Neural progenitor cell (in vitro differentiated cells): ENCODE results near the gene MRNIP. TPM values are rescaled to one million over a fixed set of nuclear protein-coding genes. Genes with fewer than 3 reads are reported as not detected.

Experiments used
- DNase-seq: peaks from one replicate; pipeline ENCODE4 v3.0.0-alpha.2; 2016; ENCODE audit warnings: low spot score
- H2AFZ ChIP-seq: fragments of 200-600 bp; sonication (generic); replicated peaks from 2 replicates; pipeline ENCODE4 v1.6.1; 2016; ENCODE audit warnings: antibody characterized with exemption
- H3F3A ChIP-seq: fragments of 200-600 bp; sonication (generic); 2 replicates; pipeline ENCODE4 v1.6.1; 2016; ENCODE audit warnings: antibody characterized with exemption, low read depth
- H3K27ac ChIP-seq: fragments of 200-600 bp; sonication (generic); 2 replicates; pipeline ENCODE4 v1.5.1; 2016; ENCODE audit warnings: mild to moderate bottlenecking
- H3K27me3 ChIP-seq: fragments of 200-600 bp; sonication (generic); 2 replicates; pipeline ENCODE4 v1.6.1; 2016; ENCODE audit warnings: mild to moderate bottlenecking, moderate library complexity
- H3K36me3 ChIP-seq: fragments of 200-600 bp; sonication (generic); 2 replicates; pipeline ENCODE4 v1.5.1; 2016
- H3K4me1 ChIP-seq: fragments of 200-600 bp; sonication (generic); 2 replicates; pipeline ENCODE4 v1.6.1; 2016; ENCODE audit warnings: mixed run types
- H3K4me2 ChIP-seq: fragments of 200-600 bp; sonication (generic); 2 replicates; pipeline ENCODE4 v1.6.1; 2016
- H3K4me3 ChIP-seq: fragments of 200-600 bp; sonication (generic); 2 replicates; pipeline ENCODE4 v1.5.1; 2016
- H3K79me2 ChIP-seq: fragments of 200-600 bp; sonication (generic); 2 replicates; pipeline ENCODE4 v1.6.1; 2016; ENCODE audit warnings: low read depth
- H3K9ac ChIP-seq: fragments of 200-600 bp; sonication (generic); 2 replicates; pipeline ENCODE4 v1.6.1; 2016
- H3K9me3 ChIP-seq: fragments of 200-600 bp; sonication (generic); 2 replicates; pipeline ENCODE4 v1.5.1; 2016; ENCODE audit warnings: low read depth
- H4K20me1 ChIP-seq: fragments of 200-600 bp; sonication (generic); 2 replicates; pipeline ENCODE4 v1.6.1; 2016; ENCODE audit warnings: low read depth
- H3K27ac Mint-ChIP-seq: 3 replicates; pipeline ENCODE4 v1.8.0; 2021; ENCODE audit warnings: mixed read lengths
- H3K27me3 Mint-ChIP-seq: 2 replicates; pipeline ENCODE4 v1.8.0; 2022; ENCODE audit warnings: low read depth, mild to moderate bottlenecking, inconsistent platforms, moderate library complexity, mixed read lengths; ENCODE audit not compliant: insufficient read depth
- H3K36me3 Mint-ChIP-seq: 3 replicates; pipeline ENCODE4 v1.8.0; 2021; ENCODE audit warnings: mixed read lengths
- H3K4me1 Mint-ChIP-seq: 3 replicates; pipeline ENCODE4 v1.8.0; 2021; ENCODE audit warnings: mixed read lengths
- H3K4me3 Mint-ChIP-seq: 3 replicates; pipeline ENCODE4 v1.8.0; 2021; ENCODE audit warnings: mild to moderate bottlenecking, moderate library complexity, mixed read lengths
- H3K9me3 Mint-ChIP-seq: 3 replicates; pipeline ENCODE4 v1.8.0; 2020; ENCODE audit warnings: mixed read lengths
- CTCF ChIP-seq: fragments of 200-600 bp; sonication (generic); IDR thresholded peaks from 2 replicates; pipeline ENCODE4 v1.5.1; 2017; ENCODE audit warnings: antibody characterized with exemption, mild to moderate bottlenecking
- EZH2 ChIP-seq: fragments of 200-600 bp; sonication (generic); IDR thresholded peaks from 2 replicates; pipeline ENCODE4 v1.6.1; 2017; ENCODE audit warnings: antibody characterized with exemption, mild to moderate bottlenecking, moderate library complexity
- EZH2phosphoT487 ChIP-seq: fragments of 200-600 bp; sonication (generic); IDR thresholded peaks from 2 replicates; pipeline ENCODE4 v1.6.1; 2017; ENCODE audit warnings: antibody characterized with exemption
- total RNA-seq: library from RNA; depleted of rRNA; stranded (reverse); fragments of >200 nt; gene quantifications from 2 replicates; pipeline ENCODE4 v1.2.3, GENCODE V29; 2015; ENCODE audit warnings: low replicate concordance

Gene MRNIP
- total RNA-seq, 1 donor from 2014 or later, result 68.5 TPM

GRCh38 chr5:179812135-179812825 lies 46.3 kb downstream of the MRNIP start:
- Mint-ChIP-seq H3K4me1 (no peaks in the 10 kb centered on the region), H3K27ac (no peak overlapping the region), H3K27me3 (peaks cover 9% of the 10 kb centered on the region), H3K36me3 (peaks cover 24% of the 10 kb centered on the region), H3K4me3 (no peak overlapping the region), H3K9me3 (peaks cover 4% of the 10 kb centered on the region)
- no peak overlapping the region for H3K27ac ChIP-seq
- TF ChIP-seq EZH2phosphoT487, result no peak
- TF ChIP-seq EZH2, result no peak
- no peak for TF ChIP-seq CTCF
- H3K9me3 ChIP-seq, result no peaks in the 10 kb centered on the region
- no peak overlapping the region for H3K4me2 ChIP-seq
- peaks cover 9% of the 10 kb centered on the region for H3K79me2 ChIP-seq
- H3K9ac ChIP-seq, result no peak overlapping the region
- no peak overlapping the region for H3K4me3 ChIP-seq
- peaks cover 18% of the 10 kb centered on the region for H3K27me3 ChIP-seq
- peaks cover 7% of the 10 kb centered on the region for H4K20me1 ChIP-seq
- no peaks in the 10 kb centered on the region for H3K36me3 ChIP-seq
- H3K4me1 ChIP-seq, result no peaks in the 10 kb centered on the region
- DNase-seq, result no peak
- H2AFZ ChIP-seq, result no peak overlapping the region
- peaks cover 14% of the 10 kb centered on the region for H3F3A ChIP-seq

- peak within 1 kb of the TSS; percentile 96 for H3K4me3 ChIP-seq
These were observed 52.2 kb downstream of the MRNIP start, which contains the start of gene MGAT4B for GRCh38 chr5:179806250-179807048. Gene MGAT4B, minus strand, starts transcription at chr5:179806866. Its CDS starts 283 bp downstream, at chr5:179806583.

More at GRCh38 chr5:179806250-179807048, 52.2 kb downstream of the MRNIP start, which contains the start of gene MGAT4B:
- H3K36me3 ChIP-seq, result no peaks in the 10 kb centered on the region
- DNase-seq, result peak; percentile 89
- Mint-ChIP-seq H3K36me3 (peaks cover 7% of the 10 kb centered on the region), H3K4me3 (peak within 1 kb of the TSS; percentile 87), H3K4me1 (peaks cover 32% of the 10 kb centered on the region), H3K27me3 (peaks cover 10% of the 10 kb centered on the region), H3K27ac (no peak within 1 kb of the TSS), H3K9me3 (no peaks in the 10 kb centered on the region)
- H3K27ac ChIP-seq, result peak within 1 kb of the TSS; percentile 68
- H3K9ac ChIP-seq, result peak within 1 kb of the TSS; percentile 42
- H2AFZ ChIP-seq, result peak within 1 kb of the TSS; percentile 93
- H3K27me3 ChIP-seq, result no peaks in the 10 kb centered on the region
- peaks cover 34% of the 10 kb centered on the region for H3F3A ChIP-seq
- H3K4me1 ChIP-seq, result peaks cover 28% of the 10 kb centered on the region
- H3K4me2 ChIP-seq, result peak within 1 kb of the TSS; percentile 99
- peaks cover 46% of the 10 kb centered on the region for H4K20me1 ChIP-seq
- H3K9me3 ChIP-seq, result no peaks in the 10 kb centered on the region
- H3K79me2 ChIP-seq, result peaks cover 40% of the 10 kb centered on the region
- TF ChIP-seq EZH2 (no peak), CTCF (no peak), EZH2phosphoT487 (no peak)
